ENCODE measurements around the gene GCNT4.

GCNT4 gene

GRCh38 chr5:75016896-75017295 lies 35.5 kb downstream of the GCNT4 start:
- Histone ChIP-seq H3K27ac (ENCODE audit: low read length) (no peak overlapping the region), H3K9ac (ENCODE audit: low read length in 2 of 2) (no peak overlapping the region), H3K9me3 (ENCODE audit: control insufficient read depth in 2 of 2, low read length in 2 of 2) (no peaks in the 10 kb centered on the region), H3K27me3 (ENCODE audit: control insufficient read depth in 1 of 2, insufficient read depth in 2 of 2, low read length in 2 of 2) (no peaks in the 10 kb centered on the region), H3K4me1 (ENCODE audit: control insufficient read depth, insufficient read depth, low read length) (no peaks in the 10 kb centered on the region), H3K36me3 (ENCODE audit: control insufficient read depth in 2 of 2, insufficient read depth in 2 of 2, low read length in 2 of 2) (no peaks in the 10 kb centered on the region), H3K4me3 (ENCODE audit: low read length in 2 of 2) (no peak overlapping the region)

DNA sequence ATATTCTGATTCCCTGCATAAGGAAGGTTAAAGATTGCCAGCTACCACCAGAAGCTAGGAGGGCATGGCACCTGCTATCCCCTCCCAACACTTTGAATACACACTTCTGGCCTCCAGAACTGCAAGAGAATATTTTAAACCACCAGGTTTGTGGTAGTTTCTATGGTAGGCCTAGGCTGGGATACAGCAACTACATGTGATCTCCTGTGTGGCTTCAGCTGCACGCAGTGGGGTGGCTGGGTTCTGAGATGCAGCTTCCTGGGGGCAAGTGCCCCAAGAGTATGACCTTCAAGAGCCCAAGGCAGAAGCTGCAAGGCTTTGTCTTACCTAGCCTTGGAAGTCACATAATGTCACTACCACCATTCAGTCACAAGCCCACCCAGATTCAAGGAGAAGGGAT lies 39.6 kb downstream of the GCNT4 start:
- no peak overlapping the region for H3K4me3 ChIP-seq (ENCODE audit: low read length in 2 of 2)
- no peak overlapping the region for H3K9ac ChIP-seq (ENCODE audit: low read length in 2 of 2)
- H3K36me3 ChIP-seq (ENCODE audit: control insufficient read depth in 2 of 2, insufficient read depth in 2 of 2, low read length in 2 of 2) = no peaks in the 10 kb centered on the region
- no peaks in the 10 kb centered on the region for H3K27me3 ChIP-seq (ENCODE audit: control insufficient read depth in 1 of 2, insufficient read depth in 2 of 2, low read length in 2 of 2)
- no peaks in the 10 kb centered on the region for H3K9me3 ChIP-seq (ENCODE audit: control insufficient read depth in 2 of 2, low read length in 2 of 2)
- no peaks in the 10 kb centered on the region for H3K4me1 ChIP-seq (ENCODE audit: control insufficient read depth, insufficient read depth, low read length)
- no peak overlapping the region for H3K27ac ChIP-seq (ENCODE audit: low read length)

- H3K4me1 ChIP-seq (ENCODE audit: control insufficient read depth, insufficient read depth, low read length) = no peaks in the 10 kb centered on the region
- no peak overlapping the region for H3K27ac ChIP-seq (ENCODE audit: low read length)
- H3K4me3 ChIP-seq (ENCODE audit: low read length in 2 of 2) = no peak overlapping the region
- H3K36me3 ChIP-seq (ENCODE audit: control insufficient read depth in 2 of 2, insufficient read depth in 2 of 2, low read length in 2 of 2) = no peaks in the 10 kb centered on the region
- no peak overlapping the region for H3K9ac ChIP-seq (ENCODE audit: low read length in 2 of 2)
- no peaks in the 10 kb centered on the region for H3K9me3 ChIP-seq (ENCODE audit: control insufficient read depth in 2 of 2, low read length in 2 of 2)
- H3K27me3 ChIP-seq (ENCODE audit: control insufficient read depth in 1 of 2, insufficient read depth in 2 of 2, low read length in 2 of 2) = no peaks in the 10 kb centered on the region
These were observed 41.5 kb downstream of the GCNT4 start for GRCh38 chr5:75010838-75011237.

- Histone ChIP-seq H3K36me3 (ENCODE audit: control insufficient read depth in 2 of 2, insufficient read depth in 2 of 2, low read length in 2 of 2) (no peaks in the 10 kb centered on the region), H3K4me1 (ENCODE audit: control insufficient read depth, insufficient read depth, low read length) (no peaks in the 10 kb centered on the region), H3K9me3 (ENCODE audit: control insufficient read depth in 2 of 2, low read length in 2 of 2) (no peaks in the 10 kb centered on the region), H3K9ac (ENCODE audit: low read length in 2 of 2) (no peak overlapping the region), H3K4me3 (ENCODE audit: low read length in 2 of 2) (no peak overlapping the region), H3K27ac (ENCODE audit: low read length) (no peak overlapping the region), H3K27me3 (ENCODE audit: control insufficient read depth in 1 of 2, insufficient read depth in 2 of 2, low read length in 2 of 2) (no peaks in the 10 kb centered on the region)
These were observed 42.6 kb downstream of the GCNT4 start for GRCh38 chr5:75009556-75010345.

GRCh38 chr5:75006865-75007822 lies 45.2 kb downstream of the GCNT4 start:
- Histone ChIP-seq H3K27ac (ENCODE audit: low read length) (no peak overlapping the region), H3K9me3 (ENCODE audit: control insufficient read depth in 2 of 2, low read length in 2 of 2) (no peaks in the 10 kb centered on the region), H3K27me3 (ENCODE audit: control insufficient read depth in 1 of 2, insufficient read depth in 2 of 2, low read length in 2 of 2) (no peaks in the 10 kb centered on the region), H3K9ac (ENCODE audit: low read length in 2 of 2) (no peak overlapping the region), H3K4me1 (ENCODE audit: control insufficient read depth, insufficient read depth, low read length) (no peaks in the 10 kb centered on the region), H3K4me3 (ENCODE audit: low read length in 2 of 2) (no peak overlapping the region), H3K36me3 (ENCODE audit: control insufficient read depth in 2 of 2, insufficient read depth in 2 of 2, low read length in 2 of 2) (no peaks in the 10 kb centered on the region)

- Histone ChIP-seq H3K9ac (ENCODE audit: low read length in 2 of 2) (no peak overlapping the region), H3K27ac (ENCODE audit: low read length) (no peak overlapping the region), H3K36me3 (ENCODE audit: control insufficient read depth in 2 of 2, insufficient read depth in 2 of 2, low read length in 2 of 2) (no peaks in the 10 kb centered on the region), H3K4me1 (ENCODE audit: control insufficient read depth, insufficient read depth, low read length) (no peaks in the 10 kb centered on the region), H3K4me3 (ENCODE audit: low read length in 2 of 2) (no peak overlapping the region), H3K9me3 (ENCODE audit: control insufficient read depth in 2 of 2, low read length in 2 of 2) (no peaks in the 10 kb centered on the region), H3K27me3 (ENCODE audit: control insufficient read depth in 1 of 2, insufficient read depth in 2 of 2, low read length in 2 of 2) (no peaks in the 10 kb centered on the region)
These were observed 46.8 kb downstream of the GCNT4 start for GRCh38 chr5:75005561-75005960.
